Right renal cortex interstitium (tissue), 3 donors: ENCODE results near the gene P2RX6. TPM values are rescaled to one million over a fixed set of nuclear protein-coding genes. Genes with fewer than 3 reads are reported as not detected.
"Not testable (repeated sequence)": the region's sequence is repeated elsewhere in the genome, so short reads cannot be mapped to it uniquely, and the experiment has no call there.

Experiments
- DNase-seq, 3 donors: peaks; one replicate each; pipeline ENCODE4 v3.0.0-alpha.2; 2013; ENCODE audit warnings: low read depth in 3 of 3, low spot score in 2 of 3
- polyA plus RNA-seq, 3 donors: library from polyadenylated mRNA; unstranded; fragments of 120-200 nt; gene quantifications; one replicate each; pipeline ENCODE4 v1.2.1, GENCODE V29; 2013; ENCODE audit not compliant: insufficient read length in 3 of 3

P2RX6 gene
- 1 to 10 TPM in 2 of 3 donors, under 1 TPM in 1; 0.89 to 1.4 (median 1.1) TPM for polyA plus RNA-seq

GRCh38 chr22:21014726-21015465, at the start of gene P2RX6:
P2RX6 (plus strand) TSS chr22:21015165; CDS start chr22:21015175, 10 bp downstream.
- DNase-seq = no peak

GRCh38 chr22:20965888-20966855, 48.8 kb upstream of the P2RX6 start:
- DNase-seq = no peak

GRCh38 chr22:20966883-20967696, 47.9 kb upstream of the P2RX6 start, which contains the start of gene AIFM3:
AIFM3 (plus strand) TSS chr22:20967255; CDS start chr22:20967945, 690 bp downstream.
- DNase-seq = no peak

GRCh38 chr22:20967697-20968211, 47.2 kb upstream of the P2RX6 start:
- no peak for DNase-seq

GRCh38 chr22:20968281-20968977, 46.5 kb upstream of the P2RX6 start:
- no peak for DNase-seq

GRCh38 chr22:20970939-20971657, 43.9 kb upstream of the P2RX6 start:
- DNase-seq = no peak

- DNase-seq = not testable (repeated sequence)
Observed at GRCh38 chr22:20972014-20972694, 42.8 kb upstream of the P2RX6 start.

- no peak for DNase-seq
Observed at GRCh38 chr22:20972933-20973577, 41.9 kb upstream of the P2RX6 start.

- DNase-seq = no peak
Observed at GRCh38 chr22:20973634-20974286, 41.2 kb upstream of the P2RX6 start.

- DNase-seq = no peak
Observed at GRCh38 chr22:20974336-20974955, 40.5 kb upstream of the P2RX6 start.

- DNase-seq = no peak
Observed at GRCh38 chr22:20975541-20976290, 39.2 kb upstream of the P2RX6 start.

GRCh38 chr22:20976291-20976877, 38.6 kb upstream of the P2RX6 start:
- DNase-seq = no peak

GRCh38 chr22:20977019-20977418, 37.9 kb upstream of the P2RX6 start:
- DNase-seq = no peak

GRCh38 chr22:20977516-20978170, 37.3 kb upstream of the P2RX6 start:
- no peak for DNase-seq

- DNase-seq = no peak
Observed at GRCh38 chr22:20978419-20978818, 36.5 kb upstream of the P2RX6 start.
